NCI-H82 treated with DMSO at 0.1 percent for 48 hours (cell line): Measurements from ENCODE around the gene LSM6.

ENCODE experiments used
- DNase-seq: peaks from one replicate; lab custom pipeline; 2025; ENCODE audit not compliant: unreplicated experiment; lab: John Stamatoyannopoulos, UW

LSM6 gene

GRCh38 chr4:146175541-146176453 is at the start of gene LSM6:
TSS of gene LSM6 (plus strand) at chr4:146175718. CDS start at chr4:146182922, 7,204 bp downstream.
- peak; percentile 38 for DNase-seq

GRCh38 chr4:146132445-146132844 is 43.1 kb upstream of the LSM6 start:
- no peak for DNase-seq

GRCh38 chr4:146134761-146135445 is 40.6 kb upstream of the LSM6 start:
- no peak for DNase-seq

GRCh38 chr4:146135941-146136340 is 39.6 kb upstream of the LSM6 start:
- DNase-seq: no peak

- no peak for DNase-seq
Measured at GRCh38 chr4:146142768-146143167, 32.8 kb upstream of the LSM6 start.

GRCh38 chr4:146143888-146144287 is 31.6 kb upstream of the LSM6 start:
- DNase-seq: no peak

- no peak for DNase-seq
Measured at GRCh38 chr4:146146918-146147317, 28.6 kb upstream of the LSM6 start.

- DNase-seq: no peak
Measured at GRCh38 chr4:146148021-146148420, 27.5 kb upstream of the LSM6 start.

- no peak for DNase-seq
Measured at GRCh38 chr4:146154057-146154456, 21.5 kb upstream of the LSM6 start.

GRCh38 chr4:146155152-146155724 is 20.3 kb upstream of the LSM6 start:
- no peak for DNase-seq

- DNase-seq: no peak
Measured at GRCh38 chr4:146158036-146158745, 17.3 kb upstream of the LSM6 start.

GRCh38 chr4:146159384-146160058 is 16.0 kb upstream of the LSM6 start:
- no peak for DNase-seq

- DNase-seq: no peak
Measured at GRCh38 chr4:146161243-146161642, 14.3 kb upstream of the LSM6 start.

- no peak for DNase-seq
Measured at GRCh38 chr4:146165221-146165620, 10.3 kb upstream of the LSM6 start.

GRCh38 chr4:146165840-146166239 is 9.7 kb upstream of the LSM6 start:
- DNase-seq: no peak

GRCh38 chr4:146170149-146170548 is 5.4 kb upstream of the LSM6 start:
- no peak for DNase-seq

GRCh38 chr4:146176891-146177290 is 1.4 kb downstream of the LSM6 start:
- DNase-seq: no peak

- DNase-seq: no peak
Measured at GRCh38 chr4:146178126-146178525, 2.6 kb downstream of the LSM6 start.

GRCh38 chr4:146179784-146180370 is 4.4 kb downstream of the LSM6 start:
- DNase-seq: no peak

- no peak for DNase-seq
Measured at GRCh38 chr4:146182443-146182842, 6.9 kb downstream of the LSM6 start.
